GM08714 (cell line): ENCODE results near the gene DGKB.

Experiments used
- H3K4me3 ChIP-seq: fragments of 200-500 bp; sonication (Bioruptor generic); 2 replicates; pipeline ENCODE4 v1.5.1; 2014; ENCODE audit warnings: mild to moderate bottlenecking, low read length, inconsistent platforms
- ZNF274 ChIP-seq: IDR thresholded peaks from 2 replicates; pipeline ENCODE4 v1.6.1; 2012; ENCODE audit warnings: mild to moderate bottlenecking, low read depth, low read length

DGKB gene

GRCh38 chr7:14765731-14766130 lies 136.8 kb downstream of the DGKB start:
- H3K4me3 ChIP-seq = no peak overlapping the region
- TF ChIP-seq ZNF274 = no peak

GRCh38 chr7:14762561-14762960 lies 140.0 kb downstream of the DGKB start:
- no peak for TF ChIP-seq ZNF274
- no peak overlapping the region for H3K4me3 ChIP-seq

GRCh38 chr7:14761510-14762296 lies 140.8 kb downstream of the DGKB start:
- no peak for TF ChIP-seq ZNF274
- no peak overlapping the region for H3K4me3 ChIP-seq

- TF ChIP-seq ZNF274 = no peak
- no peak overlapping the region for H3K4me3 ChIP-seq
These were observed 141.6 kb downstream of the DGKB start for GRCh38 chr7:14760730-14761478.

- TF ChIP-seq ZNF274 = no peak
- no peak overlapping the region for H3K4me3 ChIP-seq
These were observed 142.8 kb downstream of the DGKB start for GRCh38 chr7:14759785-14760184.

GRCh38 chr7:14754631-14755030 lies 147.9 kb downstream of the DGKB start:
- H3K4me3 ChIP-seq = no peak overlapping the region
- no peak for TF ChIP-seq ZNF274

GRCh38 chr7:14752301-14752700 lies 150.2 kb downstream of the DGKB start:
- no peak overlapping the region for H3K4me3 ChIP-seq
- no peak for TF ChIP-seq ZNF274

- no peak overlapping the region for H3K4me3 ChIP-seq
- no peak for TF ChIP-seq ZNF274
These were observed 151.1 kb downstream of the DGKB start for GRCh38 chr7:14751461-14751860.

- no peak overlapping the region for H3K4me3 ChIP-seq
- no peak for TF ChIP-seq ZNF274
These were observed 154.1 kb downstream of the DGKB start for GRCh38 chr7:14748461-14748860.

GRCh38 chr7:14747701-14748100 lies 154.8 kb downstream of the DGKB start:
- no peak overlapping the region for H3K4me3 ChIP-seq
- no peak for TF ChIP-seq ZNF274

- H3K4me3 ChIP-seq = no peak overlapping the region
- no peak for TF ChIP-seq ZNF274
These were observed 157.5 kb downstream of the DGKB start for GRCh38 chr7:14745076-14745475.

GRCh38 chr7:14740606-14741005 lies 161.9 kb downstream of the DGKB start:
- H3K4me3 ChIP-seq = no peak overlapping the region
- no peak for TF ChIP-seq ZNF274

- no peak overlapping the region for H3K4me3 ChIP-seq
- TF ChIP-seq ZNF274 = no peak
These were observed 162.7 kb downstream of the DGKB start for GRCh38 chr7:14739841-14740185.

- H3K4me3 ChIP-seq = no peak overlapping the region
- no peak for TF ChIP-seq ZNF274
These were observed 163.2 kb downstream of the DGKB start for GRCh38 chr7:14739168-14739840.

- TF ChIP-seq ZNF274 = no peak
- no peak overlapping the region for H3K4me3 ChIP-seq
These were observed 164.5 kb downstream of the DGKB start for GRCh38 chr7:14738086-14738485.

GRCh38 chr7:14734839-14735321 lies 167.7 kb downstream of the DGKB start:
- TF ChIP-seq ZNF274 = no peak
- H3K4me3 ChIP-seq = no peak overlapping the region
